GM20431 (cell line): ENCODE data around the gene IL6ST.

ENCODE experiments used
- in situ Hi-C: fragments of 300-500 bp; cut with MseI, MboI; formaldehyde crosslinking; loops from one replicate; pipeline ENCODE4 v1.15.0; 2020; ENCODE audit warnings: low sequenced_read_pairs; ENCODE audit not compliant: unreplicated experiment

IL6ST gene

DNA sequence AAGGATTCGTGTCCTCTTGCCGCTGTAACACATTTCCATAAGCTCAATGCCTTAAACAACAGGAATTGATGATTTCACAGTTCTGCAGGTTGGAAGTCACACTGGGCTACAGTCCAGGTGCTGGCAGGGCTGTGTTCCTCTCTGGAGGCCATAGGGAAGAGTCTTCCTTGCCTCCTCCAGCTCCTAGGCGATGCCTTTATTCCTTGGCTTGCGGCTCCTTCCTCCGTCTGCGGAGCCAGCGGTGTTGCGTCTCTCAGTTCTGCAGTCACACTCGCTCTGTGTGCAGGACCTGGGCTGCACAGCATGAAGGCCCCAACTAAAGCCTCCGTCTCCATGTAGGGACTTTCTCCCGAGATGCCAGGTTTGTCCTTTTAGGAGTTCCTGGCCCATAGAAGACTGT, 70.0 kb downstream of the IL6ST start:
- in situ Hi-C loops: loop anchor here (25.0 kb wide), 1 partner anchor 913 kb away; no protein-coding TSS in a partner anchor

DNA sequence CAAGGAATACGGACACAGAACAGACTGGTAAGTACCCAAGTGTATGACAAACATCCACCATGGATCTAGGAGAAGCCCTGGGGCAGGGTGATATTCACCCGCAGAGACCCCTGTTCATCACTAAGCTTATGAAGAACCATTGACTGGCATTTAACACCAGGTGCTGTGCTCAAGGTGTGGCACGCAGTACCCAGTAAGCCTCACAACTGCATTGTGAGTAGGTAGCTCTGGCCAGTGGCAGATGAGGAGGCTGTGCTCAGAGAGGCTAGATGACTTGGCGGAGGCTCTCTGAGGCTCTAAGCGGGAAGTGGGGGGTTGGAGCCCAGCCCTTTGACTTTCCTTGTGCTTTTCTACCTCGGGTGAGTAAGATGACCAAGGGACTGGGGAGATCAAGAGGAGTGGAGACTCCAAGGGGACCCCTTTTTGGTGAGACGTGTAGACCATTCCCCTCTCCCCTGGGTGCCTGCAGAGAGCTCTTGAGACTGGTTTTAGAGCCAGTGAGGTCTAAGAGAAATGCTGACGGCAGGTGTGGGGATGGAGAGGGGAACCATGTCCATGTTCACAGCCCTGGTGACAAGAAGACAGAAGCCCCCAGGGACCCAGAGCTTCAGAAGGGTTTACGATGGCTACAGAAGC, 70.8 kb downstream of the IL6ST start:
- in situ Hi-C loops: no loop called here

DNA sequence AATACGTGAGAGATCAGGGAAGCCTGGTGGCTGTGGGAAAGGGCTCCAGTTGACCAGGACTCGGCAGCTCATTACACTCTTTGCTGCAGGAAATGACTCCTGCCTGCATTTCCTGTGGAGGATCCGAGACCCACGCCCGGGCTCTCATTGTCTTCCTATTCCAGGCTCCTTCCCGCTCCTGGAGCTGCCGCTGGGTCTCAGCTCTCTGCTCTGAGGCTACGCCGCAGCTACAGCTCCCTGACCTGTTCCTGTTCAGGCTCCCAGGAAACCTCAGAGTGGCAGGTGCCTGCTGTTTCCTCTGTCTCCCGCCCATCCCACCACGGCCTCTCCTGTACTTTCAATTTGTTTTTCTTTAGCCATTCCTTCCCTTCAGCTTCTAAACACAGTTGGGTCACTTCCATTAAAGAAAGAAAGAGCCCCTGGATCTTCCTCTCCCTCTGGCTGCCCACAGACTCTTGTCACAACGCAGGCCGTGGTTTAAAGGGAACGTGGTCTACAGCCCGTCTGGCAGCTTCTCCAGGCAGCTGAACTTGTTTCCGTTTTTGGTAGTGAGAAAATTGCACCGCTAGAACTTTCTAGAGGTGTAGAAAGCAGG, 71.5 kb downstream of the IL6ST start:
- in situ Hi-C loops: no loop called here

DNA sequence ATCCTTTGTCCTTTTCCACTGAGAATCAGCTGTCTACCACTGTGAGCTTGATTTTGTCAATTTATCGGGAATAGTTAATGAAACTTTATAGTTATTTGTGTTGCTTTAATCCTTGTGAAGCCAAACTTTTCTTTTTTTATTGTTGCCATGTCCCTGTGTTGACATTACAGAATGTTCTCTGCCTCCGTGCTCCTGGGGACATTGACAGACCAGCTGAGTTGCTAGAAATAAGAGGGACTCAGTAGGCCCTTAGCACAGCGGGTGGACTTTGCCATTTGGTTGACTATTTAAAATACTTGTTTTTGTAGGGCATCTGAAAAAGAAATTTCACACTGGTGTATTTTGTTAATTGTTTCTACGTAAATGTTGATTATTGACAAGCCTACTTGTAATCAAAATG, 73.1 kb downstream of the IL6ST start:
- in situ Hi-C loops: no loop called here

DNA sequence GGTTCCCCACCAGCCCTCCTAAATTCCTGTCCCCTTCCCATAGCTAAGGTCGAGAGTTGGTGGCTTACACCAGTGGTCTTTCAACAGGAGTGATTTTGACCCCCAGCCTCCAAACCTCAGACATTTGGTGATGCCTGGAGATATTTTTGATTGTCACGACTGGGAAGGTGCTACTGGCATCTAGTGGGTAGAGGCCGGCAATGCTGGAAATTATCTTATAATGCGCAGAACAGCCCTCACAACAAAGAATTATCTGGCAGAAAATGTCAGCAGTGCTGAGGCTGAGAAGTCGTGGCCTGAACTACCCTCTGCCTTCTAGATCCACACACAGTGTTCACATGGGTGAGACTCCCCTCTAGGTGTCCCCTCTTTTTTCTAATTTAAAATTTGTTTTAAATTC, 74.0 kb downstream of the IL6ST start:
- in situ Hi-C loops: no loop called here

DNA sequence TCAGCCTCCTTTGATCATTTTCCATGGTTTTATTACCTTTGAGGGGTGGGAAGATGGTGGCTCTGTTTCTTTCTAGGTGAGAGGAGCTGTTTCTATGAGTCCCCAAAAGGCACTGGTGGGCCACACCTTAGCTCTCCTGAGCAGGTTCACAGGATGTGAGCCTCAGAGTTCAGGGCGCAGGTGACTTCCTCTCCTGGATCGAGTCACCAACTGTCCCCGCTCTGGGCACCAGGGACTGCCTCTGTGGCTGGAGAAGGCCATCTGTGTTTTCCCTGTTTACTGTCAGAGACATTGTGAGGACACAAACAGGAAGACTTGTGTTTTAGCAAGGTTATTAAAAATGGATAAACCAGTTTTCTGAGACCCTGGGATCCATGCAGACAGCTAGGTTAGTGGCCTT, 75.1 kb downstream of the IL6ST start:
- in situ Hi-C loops: no loop called here

DNA sequence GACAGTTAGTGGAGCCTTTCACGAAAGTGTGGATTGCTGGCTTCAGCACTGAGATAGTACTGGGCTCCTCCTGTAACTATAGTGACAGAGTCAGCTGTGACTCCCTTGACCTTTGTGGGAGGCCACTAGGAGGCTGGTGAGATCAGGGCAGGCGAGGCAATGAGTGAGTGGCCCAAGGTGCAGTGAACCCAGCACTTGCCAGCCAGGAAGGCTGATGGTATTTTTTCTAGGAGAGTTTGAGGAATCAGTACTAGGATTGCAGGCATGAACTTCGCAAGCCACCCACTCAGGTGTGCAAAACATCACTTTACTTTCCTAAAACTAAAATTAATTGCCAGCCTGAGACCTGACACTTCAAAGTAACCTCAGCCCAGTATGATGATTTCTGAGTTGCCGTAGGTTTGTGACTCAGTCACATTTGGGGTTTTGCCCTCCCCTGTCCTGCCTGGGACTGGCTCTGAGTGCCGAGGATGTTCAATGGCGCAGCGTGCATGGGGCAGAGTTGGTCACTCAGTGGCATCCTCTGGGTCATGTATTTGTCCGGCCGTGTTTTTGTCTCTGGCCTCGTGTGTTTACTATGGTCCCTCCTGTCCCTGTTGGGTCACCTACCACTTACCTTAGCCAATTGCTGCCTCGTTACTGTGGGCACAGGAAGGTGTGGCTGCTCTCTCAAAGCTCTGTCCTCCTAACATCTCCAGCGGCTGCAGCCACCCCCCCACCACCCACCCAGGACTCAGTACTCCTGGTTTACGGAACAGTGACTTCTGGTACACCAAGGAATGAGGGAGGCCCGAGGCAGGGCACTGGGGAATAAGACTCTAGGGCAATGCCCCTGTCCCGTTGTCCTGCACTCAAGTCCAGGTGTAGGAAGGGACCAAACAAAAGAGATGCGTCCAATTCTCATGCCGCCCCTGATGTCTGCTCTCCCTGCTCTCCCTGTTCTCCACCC, 76.4 kb downstream of the IL6ST start:
- in situ Hi-C loops: no loop called here

DNA sequence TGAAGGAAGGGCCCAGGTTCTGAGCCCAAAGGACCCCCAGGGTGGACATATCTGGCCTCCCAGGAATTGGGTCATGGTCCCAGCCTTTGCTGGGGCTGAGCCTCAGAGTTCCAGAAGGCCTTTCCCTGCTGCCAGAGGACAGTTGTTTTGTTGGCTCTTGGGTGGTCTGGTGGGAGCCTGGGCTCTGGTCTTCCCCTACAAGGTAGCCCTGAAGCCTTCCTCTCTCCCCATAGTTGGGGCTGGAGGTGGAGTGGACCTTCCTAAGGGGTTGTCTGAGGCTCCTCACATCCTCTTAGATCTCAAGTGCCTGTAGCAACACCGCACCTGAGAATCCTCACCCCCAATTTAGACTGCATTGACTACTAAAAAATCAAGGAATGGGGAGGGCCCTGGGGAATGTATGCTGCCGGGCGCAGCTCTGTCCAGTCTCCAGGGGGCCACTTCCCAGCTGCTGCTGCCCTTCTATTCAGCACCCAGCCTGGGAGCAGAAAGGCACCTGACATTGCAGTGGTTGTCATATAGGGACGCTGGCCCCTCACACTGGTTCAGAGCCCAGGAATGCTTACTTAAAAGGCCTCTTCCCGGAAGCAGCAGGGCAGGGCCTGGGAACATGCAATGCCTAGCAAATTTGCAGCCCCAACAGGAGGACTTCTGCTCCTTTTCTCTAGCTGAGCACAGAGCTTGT, 77.2 kb downstream of the IL6ST start:
- in situ Hi-C loops: no loop called here

DNA sequence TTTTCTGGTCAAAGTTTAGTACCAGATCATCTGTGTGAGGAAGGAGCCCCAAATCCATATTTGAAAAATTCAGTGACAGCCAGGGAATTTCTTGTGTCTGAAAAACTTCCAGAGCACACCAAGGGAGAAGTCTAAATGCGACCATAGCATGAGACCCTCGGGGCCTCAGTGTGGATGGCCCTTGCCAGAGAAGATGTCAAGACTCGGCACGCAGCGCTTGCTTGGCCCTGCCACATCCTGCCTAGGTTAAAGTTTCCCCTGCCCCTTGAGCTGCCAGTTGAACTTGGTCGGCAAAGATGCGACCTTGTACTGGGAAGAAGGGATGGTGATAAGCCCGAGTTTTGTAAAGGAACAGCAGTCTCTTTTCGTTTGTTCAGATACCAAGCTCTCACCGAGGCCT, 77.8 kb downstream of the IL6ST start:
- in situ Hi-C loops: no loop called here

DNA sequence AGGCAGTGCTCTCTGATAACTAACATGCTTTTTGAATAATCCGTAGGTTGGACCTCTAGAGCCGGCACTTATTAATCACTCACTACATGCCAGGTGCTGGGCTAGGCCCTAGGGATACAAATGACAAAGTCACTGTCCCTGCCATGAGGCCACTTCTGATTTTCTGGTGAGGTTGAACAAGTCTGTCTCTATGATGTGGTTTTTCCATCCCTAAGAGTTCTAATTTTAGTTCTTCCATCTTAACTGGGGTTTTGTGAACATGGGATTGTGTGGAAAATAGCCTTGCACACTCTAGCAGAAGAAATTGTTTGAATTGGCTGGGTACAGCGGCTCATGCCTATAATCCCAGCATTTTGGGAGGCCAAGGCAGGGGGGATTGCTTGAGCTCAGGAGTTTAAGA, 79.0 kb downstream of the IL6ST start:
- in situ Hi-C loops: no loop called here

DNA sequence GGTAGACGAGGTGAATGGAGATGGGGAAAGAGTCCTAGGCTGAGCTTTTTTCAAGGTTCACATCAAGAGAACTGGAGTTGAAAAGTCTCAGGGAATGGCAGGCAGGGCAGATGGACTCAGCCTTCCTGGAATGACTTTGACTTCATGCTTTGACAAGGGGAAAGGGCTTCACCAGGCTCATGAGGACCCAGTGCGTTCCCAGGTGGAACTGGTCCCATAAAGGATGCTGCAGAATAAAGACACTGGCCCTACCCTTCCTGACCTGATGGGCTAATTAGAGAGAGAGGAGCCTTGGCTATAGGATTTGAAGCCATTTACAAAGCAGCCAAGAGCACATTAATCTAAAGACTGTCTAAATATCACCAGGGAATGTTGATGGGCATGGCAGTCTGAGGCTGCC, 79.8 kb downstream of the IL6ST start:
- in situ Hi-C loops: no loop called here

DNA sequence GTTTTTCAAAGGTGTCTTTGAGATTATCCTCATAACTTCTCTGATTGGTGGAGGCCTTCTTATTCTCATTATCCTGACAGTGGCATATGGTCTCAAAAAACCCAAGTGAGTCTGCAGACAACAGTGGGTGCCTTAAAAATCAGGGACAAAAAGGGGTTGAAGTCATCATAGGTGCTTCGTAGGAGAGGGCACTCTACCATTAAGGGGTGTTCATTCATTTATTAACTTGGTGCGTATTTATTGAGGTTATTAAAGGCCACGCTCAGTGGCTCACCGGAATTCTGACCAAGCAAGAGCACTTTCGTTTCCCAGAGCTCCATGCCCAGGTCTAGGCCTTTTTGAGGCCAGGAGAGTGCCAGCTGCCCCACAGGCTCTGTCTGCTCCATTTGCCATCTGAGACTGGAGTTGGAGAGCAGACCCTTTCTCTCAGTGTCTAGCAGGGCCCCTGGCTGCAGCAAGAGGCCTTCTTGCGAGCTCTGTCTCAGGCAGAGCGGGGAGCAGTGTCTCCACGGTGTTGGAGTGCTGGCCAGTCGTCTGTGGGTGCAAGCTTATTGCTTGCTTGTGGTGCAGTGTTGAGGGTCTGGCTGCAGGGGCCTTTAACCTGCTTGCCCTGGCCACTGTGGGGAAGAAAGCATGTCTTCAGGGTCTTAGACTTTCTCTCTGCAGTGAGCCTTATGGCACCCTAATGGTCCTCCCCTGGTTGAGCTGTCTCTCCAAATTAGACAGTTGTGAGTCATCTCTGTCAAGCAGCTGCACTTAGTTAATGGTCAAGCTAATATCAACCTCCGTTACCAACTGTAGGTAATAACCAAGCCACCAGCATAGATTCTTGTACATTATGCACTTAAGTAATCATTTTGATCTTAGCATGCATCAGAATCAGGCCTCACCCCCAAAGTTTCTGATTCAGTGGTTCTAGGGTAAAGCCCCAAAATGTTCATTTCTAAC, 81.0 kb downstream of the IL6ST start:
- in situ Hi-C loops: no loop called here

DNA sequence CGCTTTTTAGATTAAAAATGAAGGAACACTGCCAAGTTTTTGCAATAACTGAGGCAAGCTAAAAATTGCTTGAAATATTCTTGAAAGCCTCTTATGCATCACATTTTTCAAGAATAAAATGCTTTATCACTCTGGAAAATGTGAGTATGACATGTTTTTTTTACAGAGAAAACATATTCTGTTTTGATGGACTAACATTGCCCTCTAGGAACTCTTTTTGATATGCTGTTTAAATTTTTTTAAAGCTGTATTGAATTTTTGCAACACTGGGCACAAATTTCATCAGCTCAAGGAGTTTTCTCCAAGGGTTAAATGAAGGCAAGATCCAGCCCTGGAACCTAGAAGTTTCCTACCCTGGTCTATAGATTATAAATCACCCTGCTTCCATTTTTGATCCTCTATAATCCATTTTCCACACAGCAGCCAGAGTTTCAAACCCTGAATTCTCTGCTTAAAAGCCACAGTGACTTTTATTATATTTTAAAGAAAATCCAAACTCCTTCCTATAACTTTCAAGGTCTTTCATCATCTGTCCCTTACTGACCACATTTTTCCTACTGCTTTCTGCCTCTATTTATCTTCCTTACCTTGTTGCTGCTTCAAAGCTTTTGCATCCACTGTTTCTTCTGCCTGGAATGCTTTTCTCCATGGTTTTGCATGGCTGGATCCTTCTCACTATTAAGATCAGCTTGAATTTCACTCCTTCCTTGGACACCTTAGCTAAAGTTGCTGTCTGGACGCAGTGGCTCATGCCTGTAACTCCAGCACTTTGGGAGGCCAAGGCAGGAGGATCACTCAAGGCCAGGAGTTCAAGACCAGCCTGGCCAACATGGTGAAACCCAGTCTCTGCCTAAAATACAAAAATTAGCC, 82.7 kb downstream of the IL6ST start:
- in situ Hi-C loops: no loop called here

DNA sequence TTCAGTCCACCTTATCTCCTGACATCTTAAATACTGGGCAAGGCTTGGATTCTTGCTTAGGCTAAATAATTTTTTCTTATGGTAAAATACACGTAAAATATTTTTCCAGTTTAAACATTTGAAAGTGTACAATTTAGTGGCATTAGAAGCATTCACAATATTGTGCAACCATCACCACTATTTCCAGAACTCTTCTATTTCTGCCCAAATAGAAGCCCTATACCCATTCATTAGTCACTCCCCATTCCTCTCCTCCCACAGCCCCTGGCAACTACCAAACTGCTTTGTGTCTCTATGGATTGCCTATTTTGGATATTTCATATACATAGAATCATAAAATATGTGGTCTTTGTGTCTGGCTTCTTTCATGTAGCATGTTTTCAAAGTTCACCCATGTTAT, 86.0 kb downstream of the IL6ST start:
- in situ Hi-C loops: no loop called here

DNA sequence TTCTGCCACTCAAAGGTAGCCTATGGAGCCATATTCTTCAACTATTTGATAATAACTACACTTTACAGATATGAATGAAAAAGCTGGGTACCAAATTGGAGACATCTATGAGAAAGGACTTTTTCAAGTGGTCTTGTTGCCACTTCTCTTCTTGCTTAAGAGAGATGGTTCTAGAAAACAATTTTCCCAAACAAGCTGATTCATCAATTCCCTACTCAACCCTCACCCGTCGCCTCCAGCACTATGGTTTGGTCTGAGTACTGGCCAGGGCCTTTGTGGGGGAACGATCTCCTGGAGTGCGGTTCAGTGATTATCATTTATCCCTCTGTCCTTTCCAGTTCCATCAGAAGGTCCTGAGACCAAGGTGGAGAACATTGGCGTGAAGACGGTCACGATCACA, 86.8 kb downstream of the IL6ST start:
- in situ Hi-C loops: no loop called here

DNA sequence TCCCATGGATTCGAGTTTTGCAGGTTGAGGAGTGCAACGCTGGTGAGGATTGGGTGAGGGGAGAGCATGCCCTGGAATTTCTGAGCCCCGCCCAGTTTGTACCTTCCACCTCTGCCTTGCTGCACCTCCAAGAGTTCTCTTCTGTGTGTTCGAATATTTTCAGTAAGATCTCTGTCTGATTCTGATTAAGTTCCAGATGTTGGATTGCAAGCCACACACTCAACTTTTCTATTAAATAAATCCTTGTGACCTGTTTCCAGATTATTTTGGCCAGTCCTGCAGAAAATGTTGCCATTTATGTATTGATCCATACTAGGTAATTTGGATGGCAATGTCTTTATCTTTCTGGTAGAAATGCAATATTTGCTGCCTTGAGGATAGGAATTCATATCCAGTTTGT, 89.5 kb downstream of the IL6ST start:
- in situ Hi-C loops: no loop called here

DNA sequence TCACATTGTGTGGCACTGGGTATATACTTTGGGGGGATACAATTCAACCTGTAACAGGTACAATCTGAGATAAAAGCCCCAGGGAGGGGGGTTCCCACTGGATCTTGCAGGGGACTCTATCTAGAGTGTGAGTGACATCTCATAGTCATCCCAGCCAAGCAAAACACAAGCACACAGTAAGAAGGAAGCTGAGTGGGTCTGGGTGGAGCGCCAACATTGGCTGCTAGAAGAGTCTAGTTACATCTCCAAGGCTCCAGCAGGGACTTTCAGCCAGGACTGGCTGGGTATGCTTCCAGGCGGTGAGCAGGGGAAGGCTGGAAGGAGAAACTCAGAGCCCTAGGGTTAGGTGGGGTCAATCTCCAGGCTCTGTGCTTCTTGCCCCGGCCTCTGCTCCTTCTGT, 90.6 kb downstream of the IL6ST start:
- in situ Hi-C loops: no loop called here

DNA sequence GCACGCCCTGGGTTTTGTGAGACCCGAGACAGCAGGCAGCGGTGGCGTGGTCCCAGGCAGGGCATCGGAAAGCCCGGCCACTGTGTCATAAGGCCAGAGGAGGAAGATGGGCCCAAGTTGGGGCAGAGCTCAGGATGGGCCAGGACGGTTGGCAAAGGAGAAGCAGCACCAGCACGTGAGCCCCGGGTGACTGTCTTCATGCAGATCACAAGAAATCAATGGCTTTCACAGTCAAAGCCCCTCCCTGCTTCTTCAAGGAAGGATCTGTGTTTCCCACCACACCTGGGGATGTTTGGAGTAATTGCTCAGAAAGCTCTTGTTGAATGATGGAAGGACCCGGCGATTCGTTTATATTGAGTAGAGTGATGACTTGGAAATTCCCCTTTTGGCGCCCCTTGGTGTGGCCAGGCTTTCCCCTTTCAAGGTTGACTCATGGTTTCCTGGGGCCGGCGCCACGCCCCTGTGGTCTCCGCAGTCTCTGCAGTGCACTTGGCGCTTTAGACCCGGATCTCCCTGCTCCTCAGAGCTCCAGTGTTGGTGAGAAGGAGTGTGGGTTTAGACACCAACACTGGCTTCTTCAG, 91.6 kb downstream of the IL6ST start:
- in situ Hi-C loops: no loop called here
